Measurements from ENCODE around the gene COL5A3.

DNA sequence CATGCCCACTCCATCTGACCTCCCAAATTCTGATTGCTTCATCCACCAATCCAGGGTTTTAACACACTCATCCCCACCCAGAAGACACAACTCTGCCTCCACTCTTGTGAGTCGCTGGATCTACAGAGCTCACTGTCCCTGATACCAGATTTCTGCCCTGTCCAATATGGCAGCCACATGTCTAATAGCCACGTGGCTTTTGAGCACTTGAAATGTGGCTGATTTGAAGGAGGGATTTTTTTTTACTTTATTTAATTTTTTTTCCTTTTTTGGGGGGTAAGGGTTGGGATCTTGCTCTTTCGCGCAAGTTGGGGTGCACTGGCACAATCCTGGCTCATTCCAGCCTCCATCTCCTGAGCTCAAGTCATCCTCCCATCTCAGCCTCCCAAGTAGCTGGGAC, 49.2 kb downstream of the COL5A3 start:
- TF ChIP-seq POLR2A (IDR thresholded peaks at IDR 0.05): no peak
- TF ChIP-seq, protein P1, sequence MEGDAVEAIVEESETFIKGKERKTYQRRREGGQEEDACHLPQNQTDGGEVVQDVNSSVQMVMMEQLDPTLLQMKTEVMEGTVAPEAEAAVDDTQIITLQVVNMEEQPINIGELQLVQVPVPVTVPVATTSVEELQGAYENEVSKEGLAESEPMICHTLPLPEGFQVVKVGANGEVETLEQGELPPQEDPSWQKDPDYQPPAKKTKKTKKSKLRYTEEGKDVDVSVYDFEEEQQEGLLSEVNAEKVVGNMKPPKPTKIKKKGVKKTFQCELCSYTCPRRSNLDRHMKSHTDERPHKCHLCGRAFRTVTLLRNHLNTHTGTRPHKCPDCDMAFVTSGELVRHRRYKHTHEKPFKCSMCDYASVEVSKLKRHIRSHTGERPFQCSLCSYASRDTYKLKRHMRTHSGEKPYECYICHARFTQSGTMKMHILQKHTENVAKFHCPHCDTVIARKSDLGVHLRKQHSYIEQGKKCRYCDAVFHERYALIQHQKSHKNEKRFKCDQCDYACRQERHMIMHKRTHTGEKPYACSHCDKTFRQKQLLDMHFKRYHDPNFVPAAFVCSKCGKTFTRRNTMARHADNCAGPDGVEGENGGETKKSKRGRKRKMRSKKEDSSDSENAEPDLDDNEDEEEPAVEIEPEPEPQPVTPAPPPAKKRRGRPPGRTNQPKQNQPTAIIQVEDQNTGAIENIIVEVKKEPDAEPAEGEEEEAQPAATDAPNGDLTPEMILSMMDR (IDR thresholded peaks at IDR 0.05): no peak
- TF ChIP-seq POLR2AphosphoS5 (IDR thresholded peaks at IDR 0.05): no peak
- no peak for TF ChIP-seq EP300 (IDR thresholded peaks at IDR 0.05)

All from gastroesophageal sphincter (tissue), 3 donors.